Tibial nerve (tissue), 4 donors: Measurements from ENCODE around the gene ST8SIA4. TPM values are rescaled to one million over a fixed set of nuclear protein-coding genes. Genes with fewer than 3 reads are reported as not detected.

Experiments
- DNase-seq, 2 donors: peaks; one replicate each; pipeline ENCODE4 v3.0.0-alpha.2; 2019; ENCODE audit warnings: low spot score in 2 of 2
- H3K27ac ChIP-seq, 4 donors: fragments of 200-600 bp; sonication (generic) in 3 of 4; one replicate each; pipeline ENCODE4 v1.5.1; 2017 to 2019; ENCODE audit warnings: mild to moderate bottlenecking in 1 of 4
- H3K27me3 ChIP-seq, 2 donors: fragments of 200-600 bp; sonication (generic) in 1 of 2; one replicate each; pipeline versions ENCODE4 v1.5.1 to v1.6.0; 2017 to 2019
- H3K36me3 ChIP-seq, 3 donors: fragments of 200-600 bp; sonication (generic); one replicate each; pipeline ENCODE4 v1.5.1; 2018 to 2019
- H3K4me1 ChIP-seq, 4 donors: fragments of 200-600 bp; sonication (generic) in 3 of 4; one replicate each; pipeline ENCODE4 v1.5.1; 2017 to 2019
- H3K4me3 ChIP-seq, 4 donors: fragments of 200-600 bp; sonication (generic) in 3 of 4; one replicate each; pipeline ENCODE4 v1.5.1; 2017 to 2019; ENCODE audit warnings: mild to moderate bottlenecking in 1 of 4, moderate library complexity in 1 of 4
- H3K9me3 ChIP-seq, 4 donors: fragments of 200-600 bp; sonication (generic) in 3 of 4; one replicate each; pipeline ENCODE4 v1.5.1; 2017 to 2019
- EP300 ChIP-seq, 2 donors: sonication (generic); formaldehyde crosslinking; IDR thresholded peaks; one replicate each; pipeline ENCODE4 v1.6.1; 2017; ENCODE audit warnings: antibody characterized with exemption in 2 of 2, mild to moderate bottlenecking in 1 of 2
- POLR2A ChIP-seq, 2 donors: fragments of 450-650 bp; IDR thresholded peaks; one replicate each; pipeline ENCODE4 v1.6.1; 2017; ENCODE audit warnings: antibody characterized with exemption in 2 of 2, mild to moderate bottlenecking in 2 of 2, moderate library complexity in 2 of 2
- WGBS, 2 donors: methylation state at CpG; one replicate each; pipeline ENCODE4 v1.1.5; 2018; 5-methylcytosine and 5-hydroxymethylcytosine counted together
- total RNA-seq, 4 donors: library from RNA; depleted of rRNA; stranded (reverse); fragments of >200 nt; gene quantifications; one replicate each; pipeline ENCODE4 v1.1.0, GENCODE V29; 2016
- TF ChIP-seq, protein P1 (sequence below), 5 experiments: fragments of 200-600 bp in 3 of 5; fragments of 450-650 bp in 2 of 5; sonication (generic) in 3 of 5; IDR thresholded peaks; one replicate each; pipeline ENCODE4 v1.5.1; 2016 to 2019; ENCODE audit warnings: antibody characterized with exemption in 5 of 5, mild to moderate bottlenecking in 3 of 5, moderate library complexity in 2 of 5

The ST8SIA4 gene
- total RNA-seq, 4 donors from 2014 or later: 1.8 to 5.7 (median 3.5) TPM

DNA sequence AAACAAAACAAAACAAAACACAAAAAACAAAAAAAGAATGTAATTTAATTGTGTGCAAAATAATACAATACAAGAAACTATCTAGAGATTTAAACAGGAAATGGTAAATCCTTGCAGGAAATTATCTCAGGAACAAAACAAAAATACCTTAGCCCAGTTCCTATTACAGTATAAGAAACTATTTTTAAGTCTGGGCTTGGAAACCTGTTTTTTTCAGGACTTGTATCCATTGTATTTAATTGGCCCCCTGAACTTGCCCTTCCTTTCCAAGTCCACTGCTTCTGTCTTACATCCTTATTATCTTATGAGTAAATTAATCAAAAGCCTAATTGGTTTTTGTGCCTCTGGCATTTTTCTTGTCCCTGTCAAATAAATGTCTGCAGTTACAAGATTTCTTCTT is 48.5 kb downstream of the ST8SIA4 start:
- DNase-seq: no peak
- Histone ChIP-seq H3K36me3 (no peaks in the 10 kb centered on the region), H3K4me1 (no peaks in the 10 kb centered on the region), H3K27me3 (no peaks in the 10 kb centered on the region), H3K9me3 (no peaks in the 10 kb centered on the region), H3K4me3 (no peak overlapping the region), H3K27ac (no peak overlapping the region)
- TF ChIP-seq POLR2A (IDR thresholded peaks at IDR 0.05) (no peak), EP300 (IDR thresholded peaks at IDR 0.05) (no peak)
- TF ChIP-seq, protein P1, sequence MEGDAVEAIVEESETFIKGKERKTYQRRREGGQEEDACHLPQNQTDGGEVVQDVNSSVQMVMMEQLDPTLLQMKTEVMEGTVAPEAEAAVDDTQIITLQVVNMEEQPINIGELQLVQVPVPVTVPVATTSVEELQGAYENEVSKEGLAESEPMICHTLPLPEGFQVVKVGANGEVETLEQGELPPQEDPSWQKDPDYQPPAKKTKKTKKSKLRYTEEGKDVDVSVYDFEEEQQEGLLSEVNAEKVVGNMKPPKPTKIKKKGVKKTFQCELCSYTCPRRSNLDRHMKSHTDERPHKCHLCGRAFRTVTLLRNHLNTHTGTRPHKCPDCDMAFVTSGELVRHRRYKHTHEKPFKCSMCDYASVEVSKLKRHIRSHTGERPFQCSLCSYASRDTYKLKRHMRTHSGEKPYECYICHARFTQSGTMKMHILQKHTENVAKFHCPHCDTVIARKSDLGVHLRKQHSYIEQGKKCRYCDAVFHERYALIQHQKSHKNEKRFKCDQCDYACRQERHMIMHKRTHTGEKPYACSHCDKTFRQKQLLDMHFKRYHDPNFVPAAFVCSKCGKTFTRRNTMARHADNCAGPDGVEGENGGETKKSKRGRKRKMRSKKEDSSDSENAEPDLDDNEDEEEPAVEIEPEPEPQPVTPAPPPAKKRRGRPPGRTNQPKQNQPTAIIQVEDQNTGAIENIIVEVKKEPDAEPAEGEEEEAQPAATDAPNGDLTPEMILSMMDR (IDR thresholded peaks at IDR 0.05): no peak

DNA sequence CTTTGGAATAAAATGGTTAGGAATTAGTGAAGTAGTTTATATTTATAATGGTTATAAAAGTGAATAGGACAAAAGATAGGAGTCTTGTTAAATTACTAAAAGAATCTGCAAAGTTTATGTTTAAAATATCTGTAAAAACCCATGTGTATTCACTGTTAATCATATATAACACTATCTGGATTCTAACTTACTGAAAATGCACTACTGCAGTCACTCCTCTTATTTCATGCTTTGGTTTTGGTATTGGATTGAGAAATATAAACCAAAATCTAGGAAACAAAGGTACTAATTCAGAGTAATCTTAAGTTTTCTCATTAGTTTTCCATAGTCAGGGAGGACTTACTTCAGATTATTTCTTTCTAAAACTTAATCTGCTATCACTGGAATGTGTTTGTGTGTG is 49.5 kb downstream of the ST8SIA4 start:
- Histone ChIP-seq H3K27me3 (no peaks in the 10 kb centered on the region), H3K4me1 (no peaks in the 10 kb centered on the region), H3K9me3 (no peaks in the 10 kb centered on the region), H3K36me3 (no peaks in the 10 kb centered on the region), H3K4me3 (no peak overlapping the region), H3K27ac (no peak overlapping the region)
- TF ChIP-seq, protein P1 (IDR thresholded peaks at IDR 0.05): no peak
- TF ChIP-seq EP300 (IDR thresholded peaks at IDR 0.05): no peak
- DNase-seq: no peak

DNA sequence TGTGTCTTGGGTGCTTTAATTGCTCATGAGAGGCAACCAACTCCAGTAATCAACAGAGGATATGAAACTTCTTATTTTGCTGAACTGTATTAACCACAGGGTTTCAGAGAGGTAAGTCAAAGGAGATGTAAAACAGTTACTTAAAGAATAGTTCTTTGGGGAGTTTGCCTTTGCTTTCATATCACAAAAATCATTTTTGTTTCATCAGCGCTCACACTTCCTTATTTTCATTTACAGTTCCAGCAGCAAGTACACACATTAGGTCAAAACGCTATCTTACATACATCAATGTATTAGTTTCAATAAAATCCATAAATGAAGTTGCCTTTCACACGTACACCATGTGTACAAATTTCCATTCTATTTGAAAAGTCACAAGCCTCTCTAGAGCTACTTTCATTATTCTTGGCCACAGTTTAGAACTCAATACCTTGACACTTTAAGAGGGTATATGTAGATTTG is 50.1 kb downstream of the ST8SIA4 start:
- H3K36me3 ChIP-seq: no peaks in the 10 kb centered on the region
- no peaks in the 10 kb centered on the region for H3K4me1 ChIP-seq
- TF ChIP-seq EP300 (IDR thresholded peaks at IDR 0.05) (peak in 1 of 2 donors; percentile 14), POLR2A (IDR thresholded peaks at IDR 0.05) (no peak)
- 67 to 73% methylated on average over 3 of the region's 3 CpGs for WGBS, 2 donors
- no peak for DNase-seq
- H3K27ac ChIP-seq: peak overlapping the region in 1 of 4 donors; percentile 9
- no peak overlapping the region for H3K4me3 ChIP-seq
- H3K27me3 ChIP-seq: no peaks in the 10 kb centered on the region
- H3K9me3 ChIP-seq: no peaks in the 10 kb centered on the region

DNA sequence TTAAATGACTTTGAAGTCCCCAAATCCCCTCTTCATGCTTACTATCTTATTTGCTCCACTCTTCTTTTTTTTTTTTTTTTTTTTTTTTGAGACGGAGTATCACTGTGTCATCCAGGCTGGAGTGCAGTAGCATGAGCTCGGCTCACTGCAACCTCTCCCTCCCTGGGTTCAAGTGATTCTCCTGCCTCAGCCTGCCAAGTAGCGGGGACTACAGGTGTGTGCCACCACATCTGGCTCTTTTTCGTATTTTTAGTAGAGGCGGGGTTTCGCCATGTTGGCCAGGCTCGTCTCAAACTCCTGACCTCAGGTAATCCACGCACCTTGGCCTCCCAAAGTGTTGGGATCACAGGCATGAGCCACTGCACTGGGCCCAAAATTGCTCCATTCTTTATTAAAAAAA is 51.0 kb downstream of the ST8SIA4 start:
- 93 to 95% methylated on average over 8 of the region's 8 CpGs for WGBS, 2 donors
- no peaks in the 10 kb centered on the region for H3K9me3 ChIP-seq
- no peaks in the 10 kb centered on the region for H3K27me3 ChIP-seq

DNA sequence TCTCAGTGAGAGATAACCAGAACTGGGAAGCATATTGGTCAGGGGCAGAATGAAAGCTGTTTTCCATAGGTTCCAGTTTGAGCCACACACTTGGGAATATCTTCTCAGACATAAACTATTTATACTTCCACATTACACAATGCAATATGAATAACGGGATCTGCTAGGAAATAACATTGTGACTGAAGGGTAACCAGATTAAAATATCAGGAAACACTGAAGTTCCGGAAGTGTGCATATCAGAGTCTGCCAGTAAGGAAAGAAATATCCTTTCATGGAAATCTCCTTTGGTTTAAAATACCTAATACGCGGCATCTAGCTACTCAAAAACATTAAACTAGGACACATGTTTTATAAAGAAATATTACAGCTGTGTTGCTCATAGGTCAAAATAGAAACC is 56.3 kb downstream of the ST8SIA4 start:
- no peak for DNase-seq
- Histone ChIP-seq H3K9me3 (no peaks in the 10 kb centered on the region), H3K36me3 (no peaks in the 10 kb centered on the region), H3K4me3 (no peak overlapping the region), H3K27ac (peak overlapping the region in 1 of 4 donors; percentile 40), H3K4me1 (peaks cover 0 to 13% (median 0%) of the 10 kb centered on the region in 4 donors), H3K27me3 (no peaks in the 10 kb centered on the region)
- WGBS, 2 donors: 43 to 46% methylated on average over 4 of the region's 4 CpGs
- TF ChIP-seq POLR2A (IDR thresholded peaks at IDR 0.05): no peak
- no peak for TF ChIP-seq EP300 (IDR thresholded peaks at IDR 0.05)
- TF ChIP-seq, protein P1 (IDR thresholded peaks at IDR 0.05): no peak

More for the DNA sequence above, 51.0 kb downstream of the ST8SIA4 start:
- no peak overlapping the region for H3K4me3 ChIP-seq
- no peak for DNase-seq
- TF ChIP-seq, protein P1 (IDR thresholded peaks at IDR 0.05): no peak
- no peak for TF ChIP-seq POLR2A (IDR thresholded peaks at IDR 0.05)
- TF ChIP-seq EP300 (IDR thresholded peaks at IDR 0.05): no peak
- no peak overlapping the region for H3K27ac ChIP-seq
- H3K36me3 ChIP-seq: no peaks in the 10 kb centered on the region
- H3K4me1 ChIP-seq: no peaks in the 10 kb centered on the region

DNA sequence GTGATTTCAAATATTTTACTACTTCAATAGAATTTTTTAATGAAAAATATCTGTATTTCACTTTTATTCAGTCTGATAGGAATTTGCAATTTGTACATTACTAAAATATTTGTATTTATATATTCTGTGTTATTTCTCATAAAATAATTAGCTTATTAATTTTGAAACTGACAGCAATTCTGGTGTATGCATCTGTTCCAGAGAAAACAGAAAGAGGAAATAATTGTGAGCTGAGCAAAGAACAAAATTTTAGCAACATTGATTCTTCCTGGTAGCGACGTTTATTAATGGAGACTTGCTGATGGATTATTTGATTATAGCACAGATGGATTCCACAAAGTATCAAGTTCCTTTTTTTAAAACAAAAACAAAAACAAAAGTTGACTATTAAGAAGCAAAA is 61.0 kb downstream of the ST8SIA4 start:
- DNase-seq: no peak
- Histone ChIP-seq H3K36me3 (no peaks in the 10 kb centered on the region), H3K27me3 (no peaks in the 10 kb centered on the region), H3K27ac (no peak overlapping the region), H3K4me1 (peaks cover 0 to 33% (median 0%) of the 10 kb centered on the region in 4 donors), H3K4me3 (no peak overlapping the region), H3K9me3 (no peaks in the 10 kb centered on the region)
- TF ChIP-seq EP300 (IDR thresholded peaks at IDR 0.05): no peak
- TF ChIP-seq, protein P1 (IDR thresholded peaks at IDR 0.05): no peak
- no peak for TF ChIP-seq POLR2A (IDR thresholded peaks at IDR 0.05)
- WGBS, 2 donors: 71 to 73% methylated on average over 2 of the region's 2 CpGs
